ENCODE results near the gene CHMP1B. TPM values are rescaled to one million over a fixed set of nuclear protein-coding genes. Genes with fewer than 3 reads are reported as not detected.

CHMP1B gene
- total and polyA plus RNA-seq, 3 donors from 2014 or later, result 32.8 to 50.0 (median 39.1) TPM

DNA sequence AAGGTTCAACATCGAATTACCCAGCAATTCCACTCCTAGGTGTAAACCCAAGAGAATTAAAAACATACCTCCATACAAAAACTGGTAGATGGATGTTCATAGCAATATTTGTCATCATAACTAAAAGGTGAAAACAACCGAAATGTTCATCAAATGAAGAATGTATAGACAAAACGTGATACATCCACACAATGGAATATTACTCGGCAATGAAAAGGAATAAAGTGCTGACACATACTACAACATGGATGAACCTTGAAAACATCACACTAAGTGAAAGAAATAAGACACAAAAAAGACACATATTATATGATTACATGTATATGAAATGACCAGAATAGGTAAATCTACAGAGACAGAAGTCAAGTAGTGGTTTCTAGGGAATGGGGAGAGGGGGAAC lies 20.6 kb upstream of the CHMP1B start:
- H3K36me3 ChIP-seq (ENCODE audit: low read depth, missing control alignments), result no peaks in the 10 kb centered on the region
- DNase-seq, result no peak
- no peak overlapping the region for H3K4me3 ChIP-seq
- TF ChIP-seq CTCF (IDR thresholded peaks at IDR 0.05) (no peak), POLR2A (IDR thresholded peaks at IDR 0.05) (no peak)
- H3K27me3 ChIP-seq, result no peaks in the 10 kb centered on the region
- no peaks in the 10 kb centered on the region for H3K9me3 ChIP-seq
- H3K27ac ChIP-seq, result no peak overlapping the region
- intact Hi-C loops (cut with DNase I; ENCODE audit: low total_unique reads), result no loop called here
- no peaks in the 10 kb centered on the region for H3K4me1 ChIP-seq
- WGBS, 2 donors, result 95 to 96% methylated on average over 4 of the region's 4 CpGs

DNA sequence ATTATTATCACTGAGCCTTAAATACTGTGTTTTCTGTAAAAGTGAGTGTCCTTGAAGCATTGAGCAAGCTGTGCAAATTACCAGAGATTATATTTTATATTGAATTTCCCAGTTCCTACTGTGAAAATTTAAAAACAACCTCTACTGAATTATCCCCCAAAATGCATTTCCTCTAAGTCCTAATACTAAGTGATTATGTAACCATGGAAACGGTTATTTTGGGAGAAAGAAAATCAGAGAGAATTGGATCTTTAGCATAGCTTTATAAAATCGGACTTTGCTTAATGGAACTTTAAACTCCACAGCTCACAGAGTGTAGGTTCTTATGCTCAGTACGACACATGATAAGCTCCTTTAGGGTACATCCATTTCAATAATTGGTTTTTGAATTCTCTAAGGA lies 19.3 kb upstream of the CHMP1B start:
- intact Hi-C loops (cut with DNase I; ENCODE audit: low total_unique reads), result no loop called here
- Histone ChIP-seq H3K27me3 (no peaks in the 10 kb centered on the region), H3K36me3 (ENCODE audit: low read depth, missing control alignments) (no peaks in the 10 kb centered on the region), H3K9me3 (no peaks in the 10 kb centered on the region), H3K27ac (no peak overlapping the region), H3K4me3 (no peak overlapping the region), H3K4me1 (no peaks in the 10 kb centered on the region)
- no peak for DNase-seq
- 71 to 73% methylated on average over 3 of the region's 3 CpGs for WGBS, 2 donors
- TF ChIP-seq POLR2A (IDR thresholded peaks at IDR 0.05), result no peak
- no peak for TF ChIP-seq CTCF (IDR thresholded peaks at IDR 0.05)

GRCh38 chr18:11834772-11835171 lies 16.4 kb upstream of the CHMP1B start:
- 66 to 71% methylated on average over 5 of the region's 5 CpGs for WGBS, 2 donors

GRCh38 chr18:11839556-11839955 lies 11.7 kb upstream of the CHMP1B start:
- WGBS, 2 donors, result 89 to 90% methylated on average over 6 of the region's 6 CpGs
- intact Hi-C loops (cut with DNase I; ENCODE audit: low total_unique reads), result no loop called here
- DNase-seq, result no peak

More at GRCh38 chr18:11834772-11835171, 16.4 kb upstream of the CHMP1B start:
- no peaks in the 10 kb centered on the region for H3K9me3 ChIP-seq
- H3K4me1 ChIP-seq, result no peaks in the 10 kb centered on the region
- no peak overlapping the region for H3K27ac ChIP-seq
- TF ChIP-seq CTCF (IDR thresholded peaks at IDR 0.05) (no peak), POLR2A (IDR thresholded peaks at IDR 0.05) (no peak)
- no peaks in the 10 kb centered on the region for H3K27me3 ChIP-seq
- H3K36me3 ChIP-seq (ENCODE audit: low read depth, missing control alignments), result no peaks in the 10 kb centered on the region
- intact Hi-C loops (cut with DNase I; ENCODE audit: low total_unique reads), result no loop called here
- H3K4me3 ChIP-seq, result no peak overlapping the region
- no peak for DNase-seq

More at GRCh38 chr18:11839556-11839955, 11.7 kb upstream of the CHMP1B start:
- Histone ChIP-seq H3K4me3 (no peak overlapping the region), H3K27ac (no peak overlapping the region), H3K9me3 (no peaks in the 10 kb centered on the region), H3K27me3 (no peaks in the 10 kb centered on the region), H3K4me1 (no peaks in the 10 kb centered on the region), H3K36me3 (ENCODE audit: low read depth, missing control alignments) (no peaks in the 10 kb centered on the region)
- TF ChIP-seq CTCF (IDR thresholded peaks at IDR 0.05) (no peak), POLR2A (IDR thresholded peaks at IDR 0.05) (no peak)

Data from testis (tissue), 3 donors.